ENCODE results near the gene CYB561D1. TPM values are rescaled to one million over a fixed set of nuclear protein-coding genes. Genes with fewer than 3 reads are reported as not detected.

The CYB561D1 gene
- total and polyA plus RNA-seq, 2 donors = 4.0 to 9.4 TPM

GRCh38 chr1:109499661-109500536, 6.0 kb downstream of the CYB561D1 start:
- WGBS = 68% methylated on average over 4 of the region's 4 CpGs
- H3K36me3 ChIP-seq (ENCODE audit: insufficient read depth) = no peaks in the 10 kb centered on the region
- H3K4me1 ChIP-seq (ENCODE audit: insufficient read depth) = no peaks in the 10 kb centered on the region
- no peak for DNase-seq (ENCODE audit: extremely low spot score)
- no peak overlapping the region for H3K27ac ChIP-seq (ENCODE audit: low read depth)
- H3K4me3 ChIP-seq (ENCODE audit: low read depth, low read length) = no peak overlapping the region

DNA sequence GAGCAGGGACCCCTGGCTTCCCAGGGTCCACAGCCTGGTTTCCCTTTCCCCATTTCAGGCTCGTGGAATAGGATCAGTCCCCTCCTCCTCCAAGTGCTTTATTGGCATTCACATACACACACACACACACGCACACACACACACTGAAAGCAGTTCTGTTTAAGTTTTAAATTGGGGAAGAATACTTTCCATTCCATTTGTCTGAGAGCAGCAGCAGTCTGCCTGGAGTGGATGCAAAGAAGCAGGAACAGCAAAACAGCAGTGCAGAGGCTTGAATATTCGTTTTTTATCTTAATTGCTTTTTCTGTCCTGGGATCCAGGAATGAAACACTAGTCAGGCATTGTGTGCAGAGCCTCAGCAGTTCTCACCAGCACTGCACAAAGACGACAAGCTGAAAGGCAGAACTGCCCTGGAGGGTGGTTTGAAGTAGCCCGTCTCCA, 7.1 kb downstream of the CYB561D1 start:
- H3K4me1 ChIP-seq (ENCODE audit: insufficient read depth) = no peaks in the 10 kb centered on the region
- H3K36me3 ChIP-seq (ENCODE audit: insufficient read depth) = no peaks in the 10 kb centered on the region
- WGBS = 26% methylated on average over 5 of the region's 5 CpGs
- no peak for DNase-seq (ENCODE audit: extremely low spot score)
- no peak overlapping the region for H3K4me3 ChIP-seq (ENCODE audit: low read depth, low read length)
- no peak overlapping the region for H3K27ac ChIP-seq (ENCODE audit: low read depth)

DNA sequence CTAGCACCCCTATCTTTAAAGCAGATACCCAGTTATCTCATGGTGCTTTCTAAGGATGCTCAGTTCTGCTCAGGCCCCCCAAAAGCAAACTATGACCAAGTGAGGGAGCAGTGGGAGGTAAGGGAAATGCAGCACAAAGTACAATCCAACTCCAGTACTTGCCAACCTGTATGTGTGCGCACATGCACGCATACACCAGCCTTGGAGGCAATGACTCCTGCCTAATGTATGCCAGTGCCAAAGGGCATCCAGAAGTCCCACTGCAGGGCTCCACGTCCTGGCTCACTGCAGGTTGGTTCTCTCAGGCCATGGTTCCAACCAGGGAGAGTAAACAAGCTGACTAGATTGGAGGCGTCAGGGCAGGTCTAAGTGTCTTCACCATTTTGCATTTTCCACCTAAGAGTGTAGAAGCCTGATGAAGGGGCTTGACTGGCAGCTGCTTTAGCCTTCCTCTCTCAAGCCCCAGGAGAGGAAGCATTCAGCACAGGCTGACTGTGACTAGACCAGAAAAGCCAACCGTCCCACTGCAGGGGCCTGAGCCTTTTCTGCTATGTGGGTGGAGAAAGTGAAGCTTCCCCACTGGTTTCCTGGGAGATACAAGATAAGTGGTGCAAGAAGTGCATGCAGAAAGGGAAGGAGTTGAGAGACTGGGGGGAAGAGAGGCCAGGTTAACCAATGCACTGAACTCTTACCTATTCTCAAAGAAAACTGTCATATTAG, 7.9 kb downstream of the CYB561D1 start:
- Histone ChIP-seq H3K27ac (ENCODE audit: low read depth) (no peak overlapping the region), H3K4me3 (ENCODE audit: low read depth, low read length) (no peak overlapping the region), H3K36me3 (ENCODE audit: insufficient read depth) (no peaks in the 10 kb centered on the region), H3K4me1 (ENCODE audit: insufficient read depth) (no peaks in the 10 kb centered on the region)
- DNase-seq (ENCODE audit: extremely low spot score) = no peak
- WGBS = 72% methylated on average over 5 of the region's 5 CpGs

DNA sequence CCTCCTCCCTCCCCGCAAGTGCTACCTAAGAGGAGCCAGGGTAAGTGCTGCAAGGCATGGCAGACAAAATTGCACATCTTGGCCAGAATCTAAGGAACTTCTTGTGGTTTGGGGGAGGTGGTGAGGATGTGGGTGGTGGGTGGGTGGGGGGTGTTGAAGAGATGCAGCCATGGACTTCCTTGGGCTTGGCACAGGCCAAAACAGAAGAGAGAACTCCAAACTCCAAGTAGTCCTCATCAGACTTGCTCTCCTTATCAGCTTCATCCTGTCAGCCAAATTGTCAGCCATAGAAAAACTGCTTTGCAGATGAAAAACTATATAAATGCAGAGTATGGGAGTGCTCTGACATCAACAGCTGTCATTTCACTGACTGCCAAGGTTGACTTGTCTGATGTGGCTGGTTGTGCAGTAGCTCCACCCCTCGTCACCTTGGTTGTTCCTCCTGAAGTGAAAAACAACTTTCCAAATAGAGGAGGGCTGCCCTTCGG, 8.5 kb downstream of the CYB561D1 start:
- no peaks in the 10 kb centered on the region for H3K36me3 ChIP-seq (ENCODE audit: insufficient read depth)
- 80% methylated on average over 3 of the region's 3 CpGs for WGBS
- DNase-seq (ENCODE audit: extremely low spot score) = no peak
- H3K27ac ChIP-seq (ENCODE audit: low read depth) = no peak overlapping the region
- H3K4me3 ChIP-seq (ENCODE audit: low read depth, low read length) = no peak overlapping the region
- no peaks in the 10 kb centered on the region for H3K4me1 ChIP-seq (ENCODE audit: insufficient read depth)

DNA sequence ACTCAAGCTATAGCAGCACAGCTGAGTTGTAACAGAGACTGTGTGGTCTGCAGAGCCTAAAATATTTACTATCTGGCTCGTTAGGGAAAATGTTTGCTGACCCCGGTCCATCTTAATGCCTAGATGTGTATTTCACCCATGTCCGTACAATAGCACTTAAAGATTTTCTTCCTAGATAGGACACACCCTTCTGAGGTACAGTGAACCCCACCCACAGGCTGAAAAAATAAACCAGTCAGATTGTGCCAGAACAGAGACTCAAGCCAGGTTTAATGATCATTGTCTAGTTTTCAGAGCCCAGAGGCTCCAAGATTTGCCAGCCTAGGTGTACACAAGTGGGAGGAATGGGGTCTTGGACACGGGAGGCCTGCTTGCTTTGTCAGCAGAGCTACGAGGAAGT, 10.0 kb downstream of the CYB561D1 start:
- Histone ChIP-seq H3K36me3 (ENCODE audit: insufficient read depth) (no peaks in the 10 kb centered on the region), H3K4me3 (ENCODE audit: low read depth, low read length) (no peak overlapping the region), H3K27ac (ENCODE audit: low read depth) (no peak overlapping the region), H3K4me1 (ENCODE audit: insufficient read depth) (no peaks in the 10 kb centered on the region)
- DNase-seq (ENCODE audit: extremely low spot score) = no peak
- 66% methylated on average over 5 of the region's 5 CpGs for WGBS

- Histone ChIP-seq H3K27ac (ENCODE audit: low read depth) (no peak overlapping the region), H3K36me3 (ENCODE audit: insufficient read depth) (no peaks in the 10 kb centered on the region), H3K4me3 (ENCODE audit: low read depth, low read length) (no peak overlapping the region), H3K4me1 (ENCODE audit: insufficient read depth) (no peaks in the 10 kb centered on the region)
- DNase-seq (ENCODE audit: extremely low spot score) = no peak
- WGBS = 95% methylated on average over 1 of the region's 1 CpG
Measured at GRCh38 chr1:109504974-109505373, 11.1 kb downstream of the CYB561D1 start.

GRCh38 chr1:109508001-109508872, 14.3 kb downstream of the CYB561D1 start:
- no peaks in the 10 kb centered on the region for H3K4me1 ChIP-seq (ENCODE audit: insufficient read depth)
- 90% methylated on average over 25 of the region's 25 CpGs for WGBS
- DNase-seq (ENCODE audit: extremely low spot score) = no peak
- peak overlapping the region; percentile 80 for H3K4me3 ChIP-seq (ENCODE audit: low read depth, low read length)
- no peak overlapping the region for H3K27ac ChIP-seq (ENCODE audit: low read depth)
- H3K36me3 ChIP-seq (ENCODE audit: insufficient read depth) = no peaks in the 10 kb centered on the region

GRCh38 chr1:109508873-109509175, 14.9 kb downstream of the CYB561D1 start:
- DNase-seq (ENCODE audit: extremely low spot score) = no peak
- H3K4me3 ChIP-seq (ENCODE audit: low read depth, low read length) = peak overlapping the region; percentile 80
- H3K4me1 ChIP-seq (ENCODE audit: insufficient read depth) = no peaks in the 10 kb centered on the region
- 67% methylated on average over 7 of the region's 7 CpGs for WGBS
- no peak overlapping the region for H3K27ac ChIP-seq (ENCODE audit: low read depth)
- no peaks in the 10 kb centered on the region for H3K36me3 ChIP-seq (ENCODE audit: insufficient read depth)

GRCh38 chr1:109509176-109510134, 15.6 kb downstream of the CYB561D1 start, which contains the start of gene AMIGO1:
AMIGO1 (minus strand) TSS chr1:109509727; CDS start chr1:109508912, 815 bp downstream.
- H3K4me3 ChIP-seq (ENCODE audit: low read depth, low read length) = peak within 1 kb of the TSS; percentile 80
- H3K36me3 ChIP-seq (ENCODE audit: insufficient read depth) = no peaks in the 10 kb centered on the region
- under 1% methylated on average over 100 of the region's 100 CpGs for WGBS
- no peaks in the 10 kb centered on the region for H3K4me1 ChIP-seq (ENCODE audit: insufficient read depth)
- no peak for DNase-seq (ENCODE audit: extremely low spot score)
- H3K27ac ChIP-seq (ENCODE audit: low read depth) = no peak within 1 kb of the TSS

DNA sequence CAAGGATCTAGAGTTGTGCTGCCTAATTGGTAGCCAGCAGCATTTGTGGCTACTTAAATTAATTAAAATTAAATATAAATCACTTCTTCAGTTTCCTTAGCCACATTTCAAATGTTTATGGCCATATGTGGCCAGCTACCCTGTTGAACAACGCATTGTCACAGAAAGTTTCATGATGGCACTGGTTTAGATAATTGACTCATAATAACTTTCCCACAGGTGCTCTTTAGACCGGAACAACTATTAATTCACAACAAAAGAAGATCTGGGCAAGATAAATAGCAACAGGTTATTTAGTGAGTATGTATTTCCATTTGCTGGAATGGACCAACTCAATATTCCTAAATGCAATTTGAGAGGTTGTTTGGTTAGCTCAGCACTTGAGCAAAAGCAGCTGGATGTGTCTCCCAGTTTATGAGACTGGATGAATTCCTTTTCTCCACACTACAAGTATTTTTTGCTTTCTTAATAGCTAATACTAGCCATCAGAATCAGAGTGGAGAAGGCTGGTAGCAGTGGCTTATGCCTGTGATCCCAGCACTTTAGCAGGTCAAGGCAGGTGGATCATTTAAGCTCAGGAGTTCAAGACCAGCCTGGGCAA, 19.3 kb downstream of the CYB561D1 start:
- Histone ChIP-seq H3K4me3 (ENCODE audit: low read depth, low read length) (no peak overlapping the region), H3K27ac (ENCODE audit: low read depth) (no peak overlapping the region), H3K36me3 (ENCODE audit: insufficient read depth) (no peaks in the 10 kb centered on the region), H3K4me1 (ENCODE audit: insufficient read depth) (no peaks in the 10 kb centered on the region)
- no peak for DNase-seq (ENCODE audit: extremely low spot score)
- WGBS = 70% methylated on average over 2 of the region's 2 CpGs

GRCh38 chr1:109514846-109515245, 21.0 kb downstream of the CYB561D1 start:
- Histone ChIP-seq H3K27ac (ENCODE audit: low read depth) (no peak overlapping the region), H3K4me1 (ENCODE audit: insufficient read depth) (no peaks in the 10 kb centered on the region), H3K4me3 (ENCODE audit: low read depth, low read length) (no peak overlapping the region), H3K36me3 (ENCODE audit: insufficient read depth) (no peaks in the 10 kb centered on the region)
- WGBS = 63% methylated on average over 3 of the region's 3 CpGs
- DNase-seq (ENCODE audit: extremely low spot score) = no peak

DNA sequence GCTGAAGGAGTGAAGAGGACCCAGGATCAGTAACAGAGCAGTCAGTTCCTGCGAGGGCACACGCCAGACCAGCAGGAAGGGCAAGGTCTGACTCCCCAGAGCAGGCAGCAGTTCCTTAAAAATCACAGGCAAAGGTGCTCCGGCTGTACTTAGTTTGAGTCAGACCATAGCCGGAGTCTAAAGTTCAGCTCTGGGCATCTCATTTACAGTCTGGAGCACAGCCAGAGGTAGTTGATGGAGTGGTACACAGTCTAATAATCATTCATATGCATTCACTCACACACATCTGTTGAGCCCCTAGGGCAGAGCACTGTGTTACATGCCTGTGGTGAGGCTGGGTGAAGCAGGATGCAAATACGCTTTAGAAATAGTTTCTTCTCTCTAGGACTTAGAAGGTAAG, 23.0 kb downstream of the CYB561D1 start:
- 86% methylated on average over 5 of the region's 5 CpGs for WGBS
- Histone ChIP-seq H3K4me1 (ENCODE audit: insufficient read depth) (no peaks in the 10 kb centered on the region), H3K27ac (ENCODE audit: low read depth) (no peak overlapping the region), H3K36me3 (ENCODE audit: insufficient read depth) (no peaks in the 10 kb centered on the region), H3K4me3 (ENCODE audit: low read depth, low read length) (no peak overlapping the region)
- DNase-seq (ENCODE audit: extremely low spot score) = no peak
